H1 (cell line): Measurements from ENCODE around the gene KMT5C.

ENCODE experiments used
- RAD21 ChIP-seq, 2 experiments: IDR thresholded peaks in 1 of 2; conservative IDR thresholded peaks in 1 of 2; 2 replicates each; pipeline ENCODE4 v1.6.1; 2011; ENCODE audit warnings: low read depth in 2 of 2, low read length in 2 of 2, improper control_type of control experiment in 1 of 2, inconsistent platforms in 1 of 2, mild to moderate bottlenecking in 1 of 2, moderate library complexity in 1 of 2
- SUZ12 ChIP-seq: fragments of 200-600 bp; sonication (generic); IDR thresholded peaks from 2 replicates; pipeline ENCODE4 v1.6.1; 2012; ENCODE audit warnings: mild to moderate bottlenecking, inconsistent platforms, low read length, moderate library complexity, mixed read lengths
- TF ChIP-seq, protein P1 (sequence below), 3 experiments: IDR thresholded peaks; 1 replicate in 2 of 3; 2 replicates in 1 of 3; pipeline versions ENCODE4 v1.5.1 to v1.6.1; 2011; ENCODE audit warnings: low read length in 3 of 3, mild to moderate bottlenecking in 3 of 3, inconsistent platforms in 2 of 3, low read depth in 1 of 3, moderate library complexity in 1 of 3; ENCODE audit not compliant: insufficient read depth in 1 of 3; ENCODE audit errors: control extremely low read depth in 1 of 3

DNA sequence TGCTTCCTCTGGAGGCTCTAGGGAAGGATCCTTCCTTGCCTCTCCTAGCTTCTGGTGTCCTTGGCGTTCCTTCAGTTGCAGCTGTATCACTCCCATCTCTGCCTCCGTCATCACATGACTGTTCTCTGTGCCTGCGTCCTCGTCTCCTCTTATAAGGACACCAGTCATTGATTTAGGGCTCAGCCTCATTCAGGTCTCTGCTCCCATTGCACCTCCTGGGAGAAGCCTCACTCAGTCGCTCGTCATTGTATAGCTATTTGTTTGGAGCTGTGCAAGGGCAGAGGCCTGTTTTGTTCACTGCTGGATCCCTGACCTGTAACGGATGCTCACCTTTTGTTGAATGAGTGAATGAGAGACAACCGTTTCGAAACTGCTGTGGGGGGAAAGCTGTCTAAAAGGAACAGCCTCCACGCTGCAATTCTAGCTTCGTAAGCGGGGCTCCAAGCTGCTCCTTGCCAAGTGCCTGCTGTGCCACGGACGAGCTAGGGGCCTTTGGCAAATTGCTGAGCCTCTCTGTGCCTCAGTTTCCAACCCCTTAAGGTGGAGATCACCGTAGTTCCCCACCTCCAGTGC is 38.7 kb upstream of the KMT5C start:
- no peak for TF ChIP-seq RAD21 (IDR thresholded peaks at IDR 0.05 in 1 of 2, conservative IDR thresholded peaks at IDR 0.05 in 1 of 2; ENCODE audit: low read depth in 2 of 2, low read length in 2 of 2)
- no peak for TF ChIP-seq SUZ12
- TF ChIP-seq, protein P1, sequence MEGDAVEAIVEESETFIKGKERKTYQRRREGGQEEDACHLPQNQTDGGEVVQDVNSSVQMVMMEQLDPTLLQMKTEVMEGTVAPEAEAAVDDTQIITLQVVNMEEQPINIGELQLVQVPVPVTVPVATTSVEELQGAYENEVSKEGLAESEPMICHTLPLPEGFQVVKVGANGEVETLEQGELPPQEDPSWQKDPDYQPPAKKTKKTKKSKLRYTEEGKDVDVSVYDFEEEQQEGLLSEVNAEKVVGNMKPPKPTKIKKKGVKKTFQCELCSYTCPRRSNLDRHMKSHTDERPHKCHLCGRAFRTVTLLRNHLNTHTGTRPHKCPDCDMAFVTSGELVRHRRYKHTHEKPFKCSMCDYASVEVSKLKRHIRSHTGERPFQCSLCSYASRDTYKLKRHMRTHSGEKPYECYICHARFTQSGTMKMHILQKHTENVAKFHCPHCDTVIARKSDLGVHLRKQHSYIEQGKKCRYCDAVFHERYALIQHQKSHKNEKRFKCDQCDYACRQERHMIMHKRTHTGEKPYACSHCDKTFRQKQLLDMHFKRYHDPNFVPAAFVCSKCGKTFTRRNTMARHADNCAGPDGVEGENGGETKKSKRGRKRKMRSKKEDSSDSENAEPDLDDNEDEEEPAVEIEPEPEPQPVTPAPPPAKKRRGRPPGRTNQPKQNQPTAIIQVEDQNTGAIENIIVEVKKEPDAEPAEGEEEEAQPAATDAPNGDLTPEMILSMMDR (IDR thresholded peaks at IDR 0.05; ENCODE audit: control extremely low read depth in 1 of 3, insufficient read depth in 1 of 3, low read depth in 1 of 3, low read length in 3 of 3), result no peak
